MM.1S (cell line): ENCODE results near the gene NACAD.

Experiments used
- DNase-seq: peaks from one replicate; pipeline ENCODE4 v3.0.0-alpha.2; 2015
- H2AFZ ChIP-seq: fragments of 300-600 bp; sonication (generic); 2 replicates; pipeline ENCODE4 v1.6.0; 2016; ENCODE audit warnings: antibody characterized with exemption, low read length
- H3F3A ChIP-seq: fragments of 300-600 bp; sonication (generic); 2 replicates; pipeline ENCODE4 v1.6.1; 2016; ENCODE audit warnings: mild to moderate bottlenecking, antibody characterized with exemption, low read length, moderate library complexity, mixed read lengths; ENCODE audit not compliant: insufficient read depth
- H3K27ac ChIP-seq: fragments of 300-600 bp; sonication (generic); 2 replicates; pipeline ENCODE4 v1.5.1; 2016; ENCODE audit warnings: mild to moderate bottlenecking, low read length
- H3K27me3 ChIP-seq: fragments of 300-600 bp; sonication (generic); replicated peaks from 2 replicates; pipeline ENCODE4 v1.6.0; 2016; ENCODE audit warnings: low read length; ENCODE audit not compliant: insufficient read depth
- H3K36me3 ChIP-seq: fragments of 300-600 bp; sonication (generic); replicated peaks from 2 replicates; pipeline ENCODE4 v1.6.1; 2016; ENCODE audit warnings: mild to moderate bottlenecking, low read length, mixed read lengths; ENCODE audit not compliant: insufficient read depth
- H3K4me1 ChIP-seq: fragments of 300-600 bp; sonication (generic); 2 replicates; pipeline ENCODE4 v1.6.1; 2016; ENCODE audit warnings: low read length, mixed read lengths
- H3K4me2 ChIP-seq: fragments of 300-600 bp; sonication (generic); 2 replicates; pipeline ENCODE4 v1.6.0; 2016; ENCODE audit warnings: low read depth, low read length
- H3K4me3 ChIP-seq: fragments of 300-600 bp; sonication (generic); 2 replicates; pipeline ENCODE4 v1.5.1; 2016; ENCODE audit warnings: low read length, mixed read lengths
- H3K79me2 ChIP-seq: fragments of 300-600 bp; sonication (generic); 2 replicates; pipeline ENCODE4 v1.6.1; 2016; ENCODE audit warnings: mixed run types, low read length, mixed read lengths
- H3K9ac ChIP-seq: fragments of 300-600 bp; sonication (generic); 2 replicates; pipeline ENCODE4 v1.6.1; 2016; ENCODE audit warnings: low read length, mixed read lengths
- H3K9me2 ChIP-seq: fragments of 300-600 bp; sonication (generic); replicated peaks from 2 replicates; pipeline ENCODE4 v1.6.1; 2016; ENCODE audit warnings: mild to moderate bottlenecking, low read length, mixed read lengths; ENCODE audit not compliant: insufficient read depth
- H3K9me3 ChIP-seq: fragments of 300-600 bp; sonication (generic); replicated peaks from 2 replicates; pipeline ENCODE4 v1.6.1; 2016; ENCODE audit warnings: mild to moderate bottlenecking, low read length, mixed read lengths; ENCODE audit not compliant: insufficient read depth
- H4K20me1 ChIP-seq: fragments of 300-600 bp; sonication (generic); 2 replicates; pipeline ENCODE4 v1.6.1; 2016; ENCODE audit warnings: mild to moderate bottlenecking, low read length, moderate library complexity, mixed read lengths; ENCODE audit not compliant: insufficient read depth
- EZH2 ChIP-seq: fragments of 300-600 bp; sonication (generic); optimal IDR thresholded peaks from 2 replicates; pipeline ENCODE3; 2017; ENCODE audit warnings: low read depth, mild to moderate bottlenecking, antibody characterized with exemption, low read length, mixed read lengths
- EZH2phosphoT487 ChIP-seq: fragments of 300-600 bp; sonication (generic); IDR thresholded peaks from 2 replicates; pipeline ENCODE4 v1.6.1; 2018; ENCODE audit warnings: antibody characterized with exemption, low read length
- TF ChIP-seq, protein P1 (sequence below): fragments of 300-600 bp; sonication (generic); IDR thresholded peaks from 2 replicates; pipeline ENCODE4 v1.5.1; 2016; ENCODE audit warnings: antibody characterized with exemption, low read length, mixed read lengths

Gene NACAD

DNA sequence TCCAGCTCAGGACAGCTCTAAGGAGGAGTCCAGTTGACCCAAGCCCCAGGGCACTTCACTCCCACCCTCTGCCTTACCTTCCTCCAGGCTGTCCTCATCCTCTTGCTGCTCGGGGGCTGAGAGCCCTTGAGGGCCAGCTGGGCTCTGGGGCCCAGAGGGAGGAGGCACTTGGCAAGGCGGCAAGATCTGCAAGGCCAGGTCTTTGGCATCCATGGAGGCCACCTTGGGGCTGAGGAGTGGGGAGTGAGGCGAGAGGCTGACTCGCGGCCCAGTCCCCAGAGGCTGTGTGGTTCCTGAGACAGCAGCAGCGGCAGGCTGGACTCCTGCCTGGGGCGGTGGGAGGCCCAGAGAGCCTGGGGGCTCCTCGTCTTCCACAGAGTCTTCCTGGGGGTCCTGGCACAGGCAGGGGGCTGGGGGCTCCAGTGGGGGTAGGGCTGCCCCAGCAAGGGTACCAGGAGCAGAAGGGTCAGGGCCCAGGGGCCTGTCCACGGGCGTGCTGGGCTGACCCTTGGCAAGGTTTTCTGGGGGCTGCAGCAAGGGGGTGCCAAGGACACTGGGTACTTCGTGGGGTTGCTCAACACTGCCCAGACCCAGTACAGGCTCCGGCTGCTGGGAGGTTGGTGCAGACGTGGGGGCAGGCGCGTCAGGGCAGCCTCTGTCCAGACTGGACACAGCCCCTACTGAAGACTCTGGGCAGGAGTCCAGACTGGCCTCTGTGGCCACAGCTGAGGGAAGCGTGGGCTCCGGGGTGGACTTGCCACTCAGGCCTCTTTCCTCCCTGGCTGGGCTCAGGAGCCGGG is 6.5 kb downstream of the NACAD start:
- no peak overlapping the region for H3K4me2 ChIP-seq
- H3K36me3 ChIP-seq = no peaks in the 10 kb centered on the region
- H3K4me1 ChIP-seq = no peaks in the 10 kb centered on the region
- no peaks in the 10 kb centered on the region for H4K20me1 ChIP-seq
- H3F3A ChIP-seq = 0 out of 2 replicates have a peak, but pooled peaks cover 5% of the 10 kb centered on the region
- no peak overlapping the region for H3K27ac ChIP-seq
- H3K79me2 ChIP-seq = no peaks in the 10 kb centered on the region
- no peak overlapping the region for H2AFZ ChIP-seq
- no peak overlapping the region for H3K9ac ChIP-seq
- no peaks in the 10 kb centered on the region for H3K9me2 ChIP-seq
- peaks cover 5% of the 10 kb centered on the region; the same call in 1 of the 2 replicates for H3K27me3 ChIP-seq
- TF ChIP-seq EZH2phosphoT487 (no peak), EZH2 (no peak)
- TF ChIP-seq, protein P1, sequence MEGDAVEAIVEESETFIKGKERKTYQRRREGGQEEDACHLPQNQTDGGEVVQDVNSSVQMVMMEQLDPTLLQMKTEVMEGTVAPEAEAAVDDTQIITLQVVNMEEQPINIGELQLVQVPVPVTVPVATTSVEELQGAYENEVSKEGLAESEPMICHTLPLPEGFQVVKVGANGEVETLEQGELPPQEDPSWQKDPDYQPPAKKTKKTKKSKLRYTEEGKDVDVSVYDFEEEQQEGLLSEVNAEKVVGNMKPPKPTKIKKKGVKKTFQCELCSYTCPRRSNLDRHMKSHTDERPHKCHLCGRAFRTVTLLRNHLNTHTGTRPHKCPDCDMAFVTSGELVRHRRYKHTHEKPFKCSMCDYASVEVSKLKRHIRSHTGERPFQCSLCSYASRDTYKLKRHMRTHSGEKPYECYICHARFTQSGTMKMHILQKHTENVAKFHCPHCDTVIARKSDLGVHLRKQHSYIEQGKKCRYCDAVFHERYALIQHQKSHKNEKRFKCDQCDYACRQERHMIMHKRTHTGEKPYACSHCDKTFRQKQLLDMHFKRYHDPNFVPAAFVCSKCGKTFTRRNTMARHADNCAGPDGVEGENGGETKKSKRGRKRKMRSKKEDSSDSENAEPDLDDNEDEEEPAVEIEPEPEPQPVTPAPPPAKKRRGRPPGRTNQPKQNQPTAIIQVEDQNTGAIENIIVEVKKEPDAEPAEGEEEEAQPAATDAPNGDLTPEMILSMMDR = no peak
- H3K9me3 ChIP-seq = no peaks in the 10 kb centered on the region
- no peak overlapping the region for H3K4me3 ChIP-seq
- no peak for DNase-seq

DNA sequence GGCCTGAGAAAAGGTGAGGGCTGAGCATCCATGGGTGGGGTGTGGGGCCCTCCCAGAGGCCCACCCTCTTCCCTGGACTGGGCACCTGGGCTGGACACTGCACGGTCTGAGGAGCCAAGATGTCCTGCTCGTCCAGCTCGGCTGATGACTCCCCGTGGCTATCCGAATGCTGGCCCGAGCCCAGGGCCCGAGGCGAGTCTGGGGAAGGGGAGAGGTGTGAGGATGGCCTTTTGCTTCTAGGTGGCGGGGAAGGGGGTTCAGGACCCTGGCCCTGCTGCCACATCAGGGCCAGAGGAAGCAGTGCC is 7.1 kb downstream of the NACAD start:
- Histone ChIP-seq H3K4me1 (no peaks in the 10 kb centered on the region), H3K9ac (no peak overlapping the region), H3K4me2 (no peak overlapping the region), H3K9me3 (no peaks in the 10 kb centered on the region), H3K27me3 (no peaks in the 10 kb centered on the region), H3K27ac (no peak overlapping the region), H4K20me1 (no peaks in the 10 kb centered on the region), H2AFZ (no peak overlapping the region), H3K36me3 (no peaks in the 10 kb centered on the region), H3K9me2 (no peaks in the 10 kb centered on the region), H3K4me3 (no peak overlapping the region), H3K79me2 (no peaks in the 10 kb centered on the region), H3F3A (0 out of 2 replicates have a peak, but pooled peaks cover 5% of the 10 kb centered on the region)
- TF ChIP-seq, protein P1 = no peak
- no peak for TF ChIP-seq EZH2
- TF ChIP-seq EZH2phosphoT487 = no peak
- DNase-seq = no peak

DNA sequence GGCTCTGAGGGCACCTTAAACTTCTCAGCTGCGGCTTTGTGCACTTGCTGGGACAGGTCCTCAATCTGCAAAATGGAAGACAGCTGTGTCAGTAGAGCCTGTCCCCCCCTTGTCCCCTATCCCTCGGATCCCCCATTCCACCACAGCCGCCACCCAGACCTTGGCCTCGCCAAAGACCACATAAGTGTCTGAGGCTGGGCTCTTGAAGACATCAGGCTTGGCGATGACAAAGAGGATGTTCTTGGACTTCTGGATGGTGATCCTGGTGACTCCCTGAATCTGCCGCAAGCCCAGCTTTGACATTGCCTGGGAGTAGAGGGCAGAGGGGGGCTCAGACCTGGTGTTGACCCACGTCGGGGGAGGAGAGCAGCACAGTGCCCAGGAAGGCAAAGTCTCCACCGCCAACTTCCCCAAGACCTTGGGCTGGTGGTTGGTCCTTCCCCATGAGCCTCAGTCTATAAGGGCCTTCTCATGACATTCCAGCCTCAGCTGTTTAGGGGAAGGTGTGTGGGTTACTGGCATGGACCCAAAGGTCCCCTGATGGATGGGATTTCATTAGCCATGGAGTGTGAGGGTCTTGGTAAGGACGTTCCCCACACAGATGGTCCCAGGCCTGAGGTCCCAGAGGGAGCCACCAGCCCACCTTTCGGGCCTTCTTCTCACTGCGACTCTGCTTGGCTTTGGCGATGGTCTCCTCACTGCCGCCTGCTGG is 7.7 kb downstream of the NACAD start:
- no peaks in the 10 kb centered on the region for H3K4me1 ChIP-seq
- H3K9ac ChIP-seq = no peak overlapping the region
- H3K4me3 ChIP-seq = no peak overlapping the region
- H3K9me3 ChIP-seq = no peaks in the 10 kb centered on the region
- TF ChIP-seq, protein P1 = no peak
- TF ChIP-seq EZH2 (no peak), EZH2phosphoT487 (no peak)
- no peaks in the 10 kb centered on the region for H3K36me3 ChIP-seq
- H4K20me1 ChIP-seq = no peaks in the 10 kb centered on the region
- H3K4me2 ChIP-seq = no peak overlapping the region
- no peaks in the 10 kb centered on the region for H3K27me3 ChIP-seq
- DNase-seq = no peak
- no peaks in the 10 kb centered on the region for H3K79me2 ChIP-seq
- H3K9me2 ChIP-seq = no peaks in the 10 kb centered on the region
- H2AFZ ChIP-seq = no peak overlapping the region
- no peak overlapping the region for H3K27ac ChIP-seq
- H3F3A ChIP-seq = 0 out of 2 replicates have a peak, but pooled peaks cover 5% of the 10 kb centered on the region
